RCC 7860 (cell line): ENCODE measurements around the gene MGRN1.

Experiments used
- DNase-seq: peaks from one replicate; pipeline ENCODE4 v3.0.0-alpha.2; 2015; ENCODE audit warnings: low spot score
- FAIRE-seq: peaks from 2 replicates; lab custom pipeline; 2012; peaks lifted over from hg19 to GRCh38; lab: Jason Lieb, UNC

Gene MGRN1

DNA sequence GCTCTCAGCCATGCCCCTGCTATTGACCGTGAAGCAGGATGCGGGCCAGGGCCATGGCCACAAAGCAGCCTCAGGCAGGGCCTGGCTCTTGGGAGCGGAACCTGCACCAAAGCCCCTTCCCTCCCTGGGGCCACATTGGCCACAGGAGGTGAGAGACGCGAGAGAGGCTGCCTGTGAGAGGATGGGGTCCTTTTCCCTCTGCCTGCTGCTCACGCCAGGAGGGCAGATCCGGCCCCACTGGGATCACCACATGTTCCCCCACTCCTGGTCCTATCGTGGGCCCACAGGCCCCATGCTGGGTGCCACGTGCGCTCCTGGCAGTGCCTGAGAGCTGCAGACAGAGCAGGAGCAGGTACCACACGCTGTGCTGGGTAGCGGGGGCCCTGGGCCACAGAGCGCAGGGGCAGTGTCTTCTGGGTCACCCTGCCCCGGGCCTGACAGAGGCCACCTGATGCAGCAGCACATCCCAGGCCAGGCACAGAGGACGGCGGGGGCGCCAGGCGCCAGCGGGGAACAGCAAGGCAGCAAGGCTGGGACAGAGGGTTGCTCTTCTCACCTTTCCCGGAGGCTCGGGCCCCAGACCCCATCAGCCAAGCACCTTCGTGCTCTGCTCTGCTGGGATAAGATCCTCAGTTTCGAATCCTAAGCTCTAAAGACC lies 59.6 kb downstream of the MGRN1 start:
- no peak for DNase-seq
- no peak for FAIRE-seq

DNA sequence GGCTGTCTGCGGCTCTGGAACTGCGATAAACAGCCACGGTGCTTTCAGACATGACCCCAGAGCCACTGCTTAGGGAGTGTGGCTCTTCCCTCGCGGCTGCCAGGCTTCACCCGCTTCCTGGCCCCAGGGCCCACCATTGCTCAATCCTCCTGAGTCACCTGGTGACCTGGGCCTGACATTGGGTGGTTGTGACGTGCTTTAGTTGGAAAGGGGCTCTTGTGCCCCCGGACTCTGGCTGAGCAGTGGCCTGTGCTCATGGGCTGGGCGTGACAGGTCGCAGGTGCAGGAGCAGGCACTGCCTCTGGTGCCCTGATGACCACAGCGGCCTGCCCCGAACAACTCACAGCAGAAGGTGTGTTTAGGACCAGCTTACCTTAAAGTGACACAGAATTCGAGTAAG lies 60.1 kb downstream of the MGRN1 start:
- no peak for FAIRE-seq
- DNase-seq, result no peak

DNA sequence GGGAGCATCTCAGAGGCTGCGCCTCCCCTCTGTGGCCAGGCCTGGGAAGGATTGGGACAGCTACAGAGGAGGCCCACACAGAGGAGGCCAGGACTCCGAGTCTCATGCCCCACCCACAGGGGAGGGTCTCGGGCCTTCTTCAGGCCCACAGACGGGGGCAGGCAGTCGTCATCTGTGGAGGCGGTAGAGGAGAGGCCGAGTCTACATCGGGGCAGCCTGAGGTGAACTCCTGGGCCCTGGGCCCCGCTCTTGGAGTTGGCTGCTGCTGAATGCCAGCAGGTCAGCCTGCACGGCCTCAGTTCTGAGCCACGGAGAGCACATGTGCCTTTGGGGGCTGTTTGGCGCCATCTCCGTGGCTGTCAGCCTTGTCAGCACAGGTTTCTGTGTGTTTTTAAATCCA lies 60.7 kb downstream of the MGRN1 start:
- DNase-seq, result no peak
- FAIRE-seq, result no peak

DNA sequence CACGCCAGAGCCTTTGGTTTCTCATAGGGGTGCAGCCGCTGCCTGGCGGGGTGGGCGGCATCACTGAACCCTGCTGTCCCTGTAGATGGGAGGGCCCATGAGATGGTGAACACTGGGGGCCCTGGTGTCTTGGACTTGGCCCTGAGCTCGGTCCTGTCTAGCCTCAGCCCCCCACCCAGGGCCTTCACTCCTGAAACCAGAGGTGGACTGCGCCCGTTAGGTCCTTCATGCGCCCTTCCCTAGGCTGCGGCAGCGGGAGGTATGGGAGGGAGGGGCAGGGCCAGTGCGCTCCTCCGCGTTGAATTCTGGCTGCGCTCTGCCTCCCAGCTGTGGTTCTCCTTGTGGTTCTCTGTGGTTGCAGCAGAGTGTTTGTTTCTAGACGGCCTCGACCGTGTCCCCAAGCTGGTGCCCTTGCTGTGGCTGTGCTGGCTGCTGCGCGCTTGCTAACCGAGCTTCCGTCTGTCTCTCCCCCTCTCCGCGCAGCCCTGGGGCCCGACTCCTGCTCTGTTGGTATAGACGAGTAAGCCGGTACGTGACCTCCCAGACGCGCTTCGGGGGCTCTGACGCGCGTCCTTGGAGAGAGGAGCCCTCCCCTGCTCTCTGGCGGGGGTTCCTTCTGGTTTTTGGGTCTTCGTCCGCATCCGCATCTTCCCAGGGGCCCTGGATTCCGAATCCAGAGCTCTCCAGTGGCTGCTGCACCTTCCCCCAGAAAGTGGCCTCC lies 61.3 kb downstream of the MGRN1 start:
- FAIRE-seq, result no peak

DNA sequence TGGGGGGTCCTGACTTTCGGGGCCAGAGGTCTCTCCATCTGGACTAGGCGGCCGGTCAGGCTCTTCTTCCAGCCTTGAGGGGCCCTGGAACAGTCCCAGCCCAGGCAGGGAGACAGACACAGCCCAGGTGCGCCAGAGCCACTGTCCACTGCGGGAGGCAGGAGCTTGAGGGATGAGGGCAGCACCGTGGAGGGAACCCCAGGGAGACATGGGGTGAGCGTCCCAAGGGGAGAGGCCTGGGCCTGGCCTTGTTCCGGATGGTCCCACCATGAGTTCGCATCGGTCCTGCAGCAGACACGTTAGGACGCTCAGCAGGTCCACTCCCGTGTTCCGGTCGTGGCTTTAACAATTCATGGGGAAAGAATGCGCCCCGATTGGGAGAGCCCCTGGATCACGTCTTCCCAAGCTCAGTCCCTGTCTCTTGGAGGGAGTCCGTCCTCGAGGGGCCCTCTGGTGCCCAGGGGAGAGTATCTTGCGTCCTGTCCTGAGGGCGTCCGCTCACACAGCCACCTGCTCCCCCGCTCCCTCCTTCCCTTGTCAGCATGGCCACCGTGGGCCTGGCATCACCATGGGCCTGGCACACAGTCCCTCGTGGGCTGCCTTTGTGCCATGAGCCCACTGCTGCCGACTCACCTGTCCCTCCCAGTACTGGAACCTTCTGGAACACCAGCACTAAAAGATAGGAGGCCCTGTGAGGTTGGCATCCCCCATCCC lies 62.0 kb downstream of the MGRN1 start:
- DNase-seq (no peak), FAIRE-seq (no peak)

More for the DNA sequence above, 61.3 kb downstream of the MGRN1 start:
- DNase-seq, result no peak

DNA sequence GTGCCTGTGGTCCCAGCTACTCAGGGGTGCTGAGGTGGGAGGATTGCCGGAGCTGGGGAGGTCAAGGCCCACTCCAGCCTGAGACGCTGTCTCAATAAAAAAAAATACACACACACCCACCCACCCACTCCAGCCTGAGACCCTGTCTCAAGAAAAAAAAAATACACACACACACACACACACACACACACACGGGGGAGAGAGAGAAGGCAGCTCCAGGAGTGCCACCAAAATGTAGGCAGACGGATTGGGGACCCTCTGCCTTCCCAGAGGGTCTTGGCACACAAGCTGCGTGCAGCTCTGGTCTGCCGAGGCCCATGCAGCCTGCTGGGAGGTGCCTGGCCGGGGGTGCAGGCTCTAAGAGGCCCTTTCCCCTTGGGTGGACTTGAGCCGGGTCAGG lies 62.8 kb downstream of the MGRN1 start:
- no peak for DNase-seq
- FAIRE-seq, result no peak

DNA sequence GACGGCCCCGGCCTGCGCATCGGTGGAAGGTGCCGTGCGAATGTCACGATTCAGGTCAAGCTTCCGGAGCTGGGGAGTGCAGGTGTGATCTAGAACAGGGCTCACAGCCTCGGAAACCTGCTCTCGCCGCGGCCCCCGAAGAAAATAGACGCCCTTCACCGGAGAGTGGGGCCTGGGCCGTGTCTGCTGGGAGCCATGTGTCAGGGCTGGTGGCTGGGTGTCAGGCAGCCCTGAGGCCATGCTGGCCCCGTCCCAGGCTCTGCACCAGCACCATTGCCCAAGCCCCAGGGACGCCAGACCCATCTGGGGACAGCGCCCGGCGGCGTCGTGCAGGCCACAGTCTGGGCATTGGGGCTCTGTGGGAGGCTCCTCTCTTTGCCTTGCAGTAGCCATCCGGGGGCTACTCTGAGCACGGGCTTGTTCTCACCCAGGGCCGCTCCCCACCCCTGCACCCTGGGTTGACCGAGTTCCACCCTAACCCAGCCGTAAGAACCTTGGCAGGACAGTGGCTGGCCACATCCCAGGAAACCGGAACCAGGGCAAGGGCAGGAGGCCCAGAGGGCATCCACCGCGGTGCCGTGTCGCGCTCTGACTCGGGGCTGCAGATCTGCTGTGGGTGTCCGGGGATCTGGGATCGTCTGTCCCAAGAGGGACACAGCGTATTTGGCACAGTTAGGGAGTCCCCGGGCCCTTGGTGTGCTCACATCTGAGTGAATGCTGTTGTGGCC lies 63.5 kb downstream of the MGRN1 start:
- no peak for FAIRE-seq
- no peak for DNase-seq

DNA sequence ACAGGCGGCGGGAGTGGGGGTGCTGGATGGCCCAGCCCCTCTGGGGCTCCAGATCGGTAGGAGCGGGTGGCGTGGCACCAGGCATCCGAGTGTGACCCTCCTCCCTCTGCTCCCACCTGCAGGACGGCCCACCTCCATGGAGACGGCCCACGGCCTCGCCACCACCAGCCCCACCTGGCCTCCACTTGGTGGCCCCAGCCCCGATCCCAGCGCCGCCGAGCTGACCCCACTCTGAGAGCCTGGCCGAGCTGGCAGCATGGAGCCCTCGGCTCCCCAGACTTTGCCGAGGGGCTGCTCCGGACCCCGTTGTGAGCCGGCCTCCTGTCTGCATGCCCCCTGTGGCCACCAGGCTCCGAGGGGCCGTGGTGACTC lies 64.0 kb downstream of the MGRN1 start:
- no peak for DNase-seq
- FAIRE-seq, result no peak

DNA sequence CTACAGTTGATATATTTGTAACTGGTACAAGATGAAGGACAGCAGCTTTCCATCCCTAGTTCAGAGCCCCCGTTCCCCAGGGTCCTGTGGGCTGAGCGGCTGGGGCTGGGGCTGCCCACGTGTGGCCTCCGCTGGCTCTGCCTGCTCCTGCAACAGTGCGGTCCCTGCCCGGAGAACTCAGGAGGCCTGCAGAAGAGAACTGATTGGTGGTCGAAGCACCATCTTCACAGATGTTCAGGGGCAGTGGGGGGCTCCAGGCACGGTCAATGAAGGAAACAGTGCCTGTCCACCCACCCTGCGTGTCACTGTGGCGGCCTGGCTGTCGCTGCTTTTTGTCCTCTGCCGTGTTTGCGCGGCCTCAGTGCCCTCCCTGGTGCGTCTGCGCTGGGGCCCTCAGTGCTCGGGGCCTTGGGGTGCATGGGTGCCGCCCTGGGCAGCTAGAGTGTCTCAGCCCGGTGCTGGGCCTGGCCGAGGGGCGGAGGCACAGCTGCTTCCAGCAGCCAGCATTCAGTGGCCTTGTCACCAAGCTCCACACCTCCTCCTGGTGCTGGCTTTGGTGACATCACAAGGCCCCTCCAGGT lies 64.6 kb downstream of the MGRN1 start:
- DNase-seq (no peak), FAIRE-seq (no peak)

DNA sequence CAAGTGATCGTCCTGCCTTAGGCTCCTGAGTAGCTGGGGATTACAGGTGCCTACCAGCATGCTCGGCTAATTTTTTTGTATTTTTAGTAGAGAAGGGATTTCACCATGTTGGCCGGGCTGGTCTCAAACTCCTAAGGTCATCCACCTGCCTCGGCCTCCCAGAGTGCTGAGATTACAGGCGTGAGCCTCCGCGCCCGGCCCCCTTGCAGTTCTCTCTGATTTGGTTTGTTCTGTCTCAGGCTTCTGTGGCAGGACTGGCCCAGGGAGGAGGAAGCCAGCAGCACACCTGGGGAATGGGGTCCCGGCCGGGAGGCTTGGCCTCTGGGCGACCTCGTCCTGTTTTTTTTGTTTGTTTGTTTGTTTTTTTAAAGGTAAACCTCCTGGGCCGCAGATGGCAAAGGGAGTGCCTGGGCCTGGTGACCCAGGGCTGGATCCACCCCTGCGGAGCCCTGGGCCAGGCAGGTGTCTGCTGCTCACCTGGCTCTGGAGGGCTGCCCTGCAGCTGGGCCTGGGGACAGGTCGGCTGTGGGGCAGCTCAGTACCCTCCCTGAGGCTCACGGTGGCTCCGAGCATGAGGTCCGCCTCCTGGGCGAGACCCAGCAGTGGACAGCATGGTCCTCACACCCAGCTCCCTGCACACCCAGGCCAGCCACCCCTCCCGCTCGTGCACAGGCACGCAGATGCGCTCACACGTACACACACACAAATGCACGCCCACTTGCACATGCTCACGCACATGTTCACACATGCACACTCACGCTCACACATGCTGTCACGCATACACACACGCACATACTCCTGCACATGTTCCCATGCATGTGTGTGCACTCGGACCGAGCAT lies 65.5 kb downstream of the MGRN1 start:
- no peak for FAIRE-seq
- DNase-seq, result no peak

DNA sequence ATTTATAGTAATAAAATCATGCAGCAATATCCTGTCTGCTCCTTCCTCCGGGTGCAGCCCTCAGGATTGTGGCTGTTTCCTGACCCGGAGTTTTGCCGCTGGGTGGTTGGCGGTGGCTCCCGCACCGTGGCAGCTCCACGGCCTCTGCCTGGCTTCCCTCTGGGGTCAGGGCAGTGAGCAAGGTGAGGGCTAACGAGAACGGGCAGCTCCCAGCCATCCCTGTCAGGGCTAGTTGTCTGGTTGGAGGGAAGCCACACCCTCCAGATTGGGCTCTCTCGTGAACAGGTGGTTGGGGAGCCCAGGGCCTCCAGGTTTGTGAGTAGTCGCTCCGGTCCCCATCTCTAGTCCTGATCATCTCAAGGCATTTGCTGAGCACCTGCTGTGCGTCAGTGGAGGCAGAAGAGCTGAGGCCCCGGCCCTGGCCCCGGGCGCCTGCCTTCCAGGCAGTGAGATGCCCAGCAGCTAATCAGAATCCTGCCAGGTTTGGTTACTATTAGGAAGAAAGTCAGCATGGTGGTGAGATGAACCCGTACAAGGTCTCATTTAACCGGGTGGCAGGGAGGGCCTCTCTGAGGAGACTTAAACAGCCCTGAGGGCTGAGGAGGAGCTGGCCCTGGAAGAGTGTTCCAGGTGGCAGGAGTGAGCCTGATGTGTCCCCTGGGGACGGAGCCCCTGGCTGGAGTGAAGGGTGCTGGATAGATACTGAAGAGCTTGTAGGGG lies 66.5 kb downstream of the MGRN1 start:
- DNase-seq, result no peak
- FAIRE-seq, result no peak

DNA sequence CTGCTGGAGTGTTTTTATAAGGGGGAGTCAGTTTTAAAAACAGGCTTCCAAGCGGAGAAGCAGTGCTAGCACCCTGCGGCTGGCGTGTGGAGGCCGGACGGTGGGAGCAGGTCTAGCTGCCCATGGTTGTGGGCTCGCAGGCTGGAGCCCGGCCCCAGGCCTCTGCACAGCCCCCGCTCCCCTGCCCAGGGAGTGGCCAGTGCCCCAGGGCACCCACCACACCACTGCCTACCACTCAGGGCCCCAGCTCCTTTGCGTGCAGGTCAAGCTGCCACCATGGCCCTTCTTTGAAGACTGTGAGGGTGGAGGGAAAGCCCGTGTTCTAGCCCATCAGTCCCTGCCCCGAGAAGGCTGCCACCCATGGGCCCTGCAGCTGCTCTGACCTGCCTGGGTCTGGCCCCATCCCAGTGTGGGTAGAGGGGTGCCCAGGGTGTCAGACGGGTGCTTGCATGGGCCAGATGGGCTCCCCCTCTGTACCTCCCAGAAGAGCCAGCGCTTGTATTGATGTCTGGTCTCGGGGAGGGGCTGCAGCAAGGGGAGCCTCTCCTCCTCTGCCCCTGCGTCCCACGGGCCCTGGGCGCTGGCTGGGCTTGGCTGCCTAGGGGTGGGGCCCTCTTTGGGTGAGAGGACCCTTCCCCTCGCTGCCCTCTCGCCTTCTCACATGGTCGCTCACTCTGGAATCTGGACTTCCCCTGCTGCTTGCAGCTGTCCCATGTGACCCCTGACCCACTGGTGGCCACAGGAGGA lies 67.2 kb downstream of the MGRN1 start:
- DNase-seq, result no peak
- no peak for FAIRE-seq

DNA sequence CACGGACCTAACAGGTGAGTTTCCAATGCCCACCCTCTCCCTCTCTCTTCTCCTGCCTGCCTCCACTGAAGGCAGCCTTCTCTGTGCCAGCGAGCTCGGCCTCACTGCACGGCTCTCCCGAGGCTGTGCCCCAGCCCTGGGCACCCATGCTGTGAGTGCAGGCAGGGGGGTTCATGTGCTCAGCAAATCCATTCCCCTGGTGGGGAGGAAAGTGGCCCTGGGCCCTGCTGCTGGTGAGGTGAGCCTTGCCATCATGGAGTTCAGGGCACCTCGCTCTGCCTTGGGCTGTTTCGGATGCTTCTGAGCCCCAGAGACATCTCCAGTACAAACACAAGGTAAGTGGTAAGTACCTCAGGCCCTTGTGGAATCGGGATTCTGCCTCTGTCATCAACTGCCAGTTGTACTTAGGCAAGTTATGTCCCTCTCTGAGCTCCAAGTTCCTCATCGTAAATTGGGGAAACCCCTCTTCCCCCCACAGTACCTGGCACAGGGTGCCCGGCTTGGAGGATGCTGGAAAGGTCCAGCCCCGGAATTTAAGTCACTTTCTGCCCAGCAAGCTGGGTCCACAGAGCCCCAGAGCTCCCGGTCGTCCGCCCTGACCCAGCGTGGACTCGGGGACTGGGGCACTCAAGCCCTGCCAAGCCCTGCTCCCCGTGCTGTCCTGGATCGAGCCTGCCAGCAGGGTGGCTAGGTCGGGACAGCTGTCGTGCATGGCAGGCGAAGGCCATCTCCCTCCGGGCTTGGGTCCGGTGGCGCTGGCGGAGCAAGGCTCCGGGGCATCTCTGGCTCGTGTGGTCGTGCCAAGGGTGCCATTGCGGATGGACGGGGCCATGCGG lies 68.1 kb downstream of the MGRN1 start:
- DNase-seq (no peak), FAIRE-seq (no peak)

DNA sequence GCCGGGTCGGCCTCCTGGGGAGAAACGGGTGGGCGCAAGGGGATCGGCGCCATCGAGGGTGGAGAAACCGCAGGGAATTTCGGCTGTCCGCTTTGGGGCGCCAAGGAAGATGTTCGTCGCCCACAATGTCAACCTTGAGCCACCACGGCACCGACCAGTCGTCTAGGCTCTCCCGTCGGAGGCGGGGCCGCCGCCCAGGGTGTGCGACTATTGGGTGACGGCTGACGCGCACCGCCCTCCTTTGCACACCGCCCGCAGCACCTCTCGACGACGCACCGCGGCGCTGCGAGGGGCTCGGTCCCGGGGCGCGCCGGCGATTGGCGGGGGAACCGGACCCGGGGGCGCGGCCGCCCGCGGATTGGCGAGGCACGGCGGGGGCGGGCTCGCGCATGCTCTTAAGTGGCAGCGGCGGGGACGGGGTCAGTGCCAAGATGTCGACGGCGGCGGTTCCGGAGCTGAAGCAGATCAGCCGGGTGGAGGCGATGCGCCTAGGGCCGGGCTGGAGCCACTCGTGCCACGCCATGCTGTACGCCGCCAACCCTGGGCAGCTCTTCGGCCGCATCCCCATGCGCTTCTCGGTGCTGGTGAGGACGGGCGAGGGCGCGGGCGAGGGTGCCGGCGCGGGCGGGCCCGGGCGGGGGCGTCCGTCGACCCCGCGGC lies 68.8 kb downstream of the MGRN1 start, which contains the start of gene NUDT16L1:
Gene NUDT16L1 (plus strand): TSS at position 267 of the 660 bp plus-strand sequence. CDS start 165 bp downstream, at position 432.
- FAIRE-seq (no peak), DNase-seq (peak; percentile 84)

DNA sequence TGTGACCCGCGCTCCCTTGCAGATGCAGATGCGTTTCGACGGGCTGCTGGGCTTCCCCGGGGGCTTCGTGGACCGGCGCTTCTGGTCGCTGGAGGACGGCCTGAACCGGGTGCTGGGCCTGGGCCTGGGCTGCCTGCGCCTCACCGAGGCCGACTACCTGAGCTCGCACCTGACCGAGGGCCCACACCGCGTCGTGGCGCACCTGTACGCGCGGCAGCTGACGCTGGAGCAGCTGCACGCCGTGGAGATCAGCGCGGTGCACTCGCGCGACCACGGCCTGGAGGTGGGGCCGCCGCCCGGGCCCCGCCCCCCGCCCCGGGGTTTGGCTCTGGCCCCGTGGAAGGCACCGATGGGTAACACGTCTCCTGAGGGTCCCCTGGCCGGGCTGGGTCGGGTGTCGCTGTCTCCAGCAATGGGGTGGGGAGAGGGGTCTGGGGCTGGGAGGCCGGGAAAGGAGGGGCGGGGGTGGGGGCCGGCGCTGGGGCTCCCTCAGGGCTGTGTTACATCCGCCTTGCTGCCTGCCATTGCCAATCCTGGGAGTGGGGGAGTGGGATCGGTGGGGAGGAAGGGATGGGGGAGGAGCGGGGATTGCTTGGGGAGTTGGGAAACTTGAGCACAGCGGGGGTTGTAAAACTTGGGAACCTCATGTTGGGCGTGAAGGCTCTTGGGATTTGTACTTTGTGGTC lies 69.5 kb downstream of the MGRN1 start:
- DNase-seq (no peak), FAIRE-seq (no peak)

DNA sequence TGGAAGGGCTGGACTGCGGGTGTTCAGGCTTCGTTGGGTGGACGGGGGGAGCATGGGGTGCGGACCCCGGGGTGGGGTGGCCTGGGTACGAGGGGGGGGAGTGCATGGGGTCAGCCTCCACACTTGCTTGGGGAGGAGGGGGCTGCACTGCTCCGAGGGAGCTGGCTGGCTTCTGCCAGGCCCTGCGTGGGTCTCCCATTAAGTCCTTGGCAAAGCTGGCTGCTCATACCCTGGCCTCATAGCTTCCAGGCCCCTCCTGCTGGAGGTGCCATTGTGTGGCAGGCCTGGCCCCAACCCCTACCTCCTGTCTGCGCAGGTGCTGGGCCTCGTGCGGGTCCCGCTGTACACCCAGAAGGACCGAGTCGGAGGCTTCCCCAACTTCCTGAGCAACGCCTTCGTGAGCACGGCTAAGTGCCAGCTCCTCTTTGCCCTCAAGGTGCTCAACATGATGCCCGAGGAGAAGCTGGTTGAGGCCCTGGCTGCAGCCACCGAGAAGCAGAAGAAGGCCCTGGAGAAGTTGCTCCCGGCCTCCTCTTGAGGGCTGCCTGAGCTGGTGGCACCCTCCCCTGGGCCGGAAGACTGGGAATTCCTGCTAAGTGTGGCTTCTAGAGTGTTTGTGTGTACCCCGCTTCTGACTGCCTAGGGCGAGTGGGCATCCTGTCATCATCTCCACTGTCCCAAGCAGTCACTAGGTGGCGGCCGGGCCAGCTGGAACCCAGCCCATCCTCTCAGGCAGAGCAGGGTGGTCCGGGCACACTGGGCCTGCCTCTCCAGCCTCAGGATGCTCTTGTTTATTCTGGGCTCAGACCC lies 70.2 kb downstream of the MGRN1 start:
- no peak for FAIRE-seq

More for the DNA sequence above, 70.2 kb downstream of the MGRN1 start:
- no peak for DNase-seq
